ENCODE results near the gene ITGA6.
A peak's percentile ranks its signal among the peaks of the same experiment; 100 is the strongest.

The ITGA6 gene

DNA sequence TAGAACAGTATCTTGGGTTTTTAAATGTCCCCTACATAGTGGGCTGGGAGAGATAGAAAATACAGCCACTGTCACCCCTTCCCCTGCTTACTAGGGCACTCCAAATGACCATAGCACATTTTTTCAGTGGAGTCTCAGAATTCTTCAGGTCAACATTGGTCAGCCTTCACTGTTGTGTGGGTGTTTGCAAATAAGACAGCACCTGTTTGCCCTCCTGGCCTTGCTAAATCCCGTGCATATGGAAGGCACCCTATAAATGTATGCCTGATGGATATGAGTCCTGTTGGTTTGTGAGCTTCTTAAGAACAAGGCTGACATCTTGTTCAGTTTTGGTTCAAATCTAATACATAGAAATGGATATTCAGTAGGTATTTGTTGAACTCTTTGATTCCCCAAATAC, 12.5 kb downstream of the ITGA6 start:
- TF ChIP-seq, protein P1, sequence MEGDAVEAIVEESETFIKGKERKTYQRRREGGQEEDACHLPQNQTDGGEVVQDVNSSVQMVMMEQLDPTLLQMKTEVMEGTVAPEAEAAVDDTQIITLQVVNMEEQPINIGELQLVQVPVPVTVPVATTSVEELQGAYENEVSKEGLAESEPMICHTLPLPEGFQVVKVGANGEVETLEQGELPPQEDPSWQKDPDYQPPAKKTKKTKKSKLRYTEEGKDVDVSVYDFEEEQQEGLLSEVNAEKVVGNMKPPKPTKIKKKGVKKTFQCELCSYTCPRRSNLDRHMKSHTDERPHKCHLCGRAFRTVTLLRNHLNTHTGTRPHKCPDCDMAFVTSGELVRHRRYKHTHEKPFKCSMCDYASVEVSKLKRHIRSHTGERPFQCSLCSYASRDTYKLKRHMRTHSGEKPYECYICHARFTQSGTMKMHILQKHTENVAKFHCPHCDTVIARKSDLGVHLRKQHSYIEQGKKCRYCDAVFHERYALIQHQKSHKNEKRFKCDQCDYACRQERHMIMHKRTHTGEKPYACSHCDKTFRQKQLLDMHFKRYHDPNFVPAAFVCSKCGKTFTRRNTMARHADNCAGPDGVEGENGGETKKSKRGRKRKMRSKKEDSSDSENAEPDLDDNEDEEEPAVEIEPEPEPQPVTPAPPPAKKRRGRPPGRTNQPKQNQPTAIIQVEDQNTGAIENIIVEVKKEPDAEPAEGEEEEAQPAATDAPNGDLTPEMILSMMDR (conservative IDR thresholded peaks at IDR 0.05; ENCODE audit: low read length) = no peak
- no peak for DNase-seq (ENCODE audit: low read depth)

DNA sequence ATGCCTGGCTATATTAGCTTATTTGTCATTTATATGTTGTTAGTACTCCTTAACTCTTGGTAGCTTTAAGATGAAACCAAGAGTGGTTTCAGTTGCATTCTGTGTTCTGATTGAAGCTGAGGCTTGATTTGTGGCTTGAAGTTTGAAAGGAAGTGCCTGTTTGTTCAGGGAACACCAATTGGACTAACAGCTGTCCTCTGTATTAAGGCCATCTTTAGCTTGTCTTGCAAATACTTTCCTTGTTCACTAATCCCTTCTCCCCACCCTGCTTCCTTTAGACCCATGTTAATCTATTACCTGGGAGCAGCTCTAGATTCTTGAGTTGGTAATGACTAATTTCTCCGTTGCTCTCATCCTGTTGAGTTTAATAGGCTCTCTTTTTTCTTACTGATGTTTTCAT, 13.4 kb downstream of the ITGA6 start:
- TF ChIP-seq, protein P1 (conservative IDR thresholded peaks at IDR 0.05; ENCODE audit: low read length) = no peak
- no peak overlapping the region for H3K4me3 ChIP-seq (ENCODE audit: low read length)
- no peak for DNase-seq (ENCODE audit: low read depth)

More for the DNA sequence above, 12.5 kb downstream of the ITGA6 start:
- no peak overlapping the region for H3K4me3 ChIP-seq (ENCODE audit: low read length)

DNA sequence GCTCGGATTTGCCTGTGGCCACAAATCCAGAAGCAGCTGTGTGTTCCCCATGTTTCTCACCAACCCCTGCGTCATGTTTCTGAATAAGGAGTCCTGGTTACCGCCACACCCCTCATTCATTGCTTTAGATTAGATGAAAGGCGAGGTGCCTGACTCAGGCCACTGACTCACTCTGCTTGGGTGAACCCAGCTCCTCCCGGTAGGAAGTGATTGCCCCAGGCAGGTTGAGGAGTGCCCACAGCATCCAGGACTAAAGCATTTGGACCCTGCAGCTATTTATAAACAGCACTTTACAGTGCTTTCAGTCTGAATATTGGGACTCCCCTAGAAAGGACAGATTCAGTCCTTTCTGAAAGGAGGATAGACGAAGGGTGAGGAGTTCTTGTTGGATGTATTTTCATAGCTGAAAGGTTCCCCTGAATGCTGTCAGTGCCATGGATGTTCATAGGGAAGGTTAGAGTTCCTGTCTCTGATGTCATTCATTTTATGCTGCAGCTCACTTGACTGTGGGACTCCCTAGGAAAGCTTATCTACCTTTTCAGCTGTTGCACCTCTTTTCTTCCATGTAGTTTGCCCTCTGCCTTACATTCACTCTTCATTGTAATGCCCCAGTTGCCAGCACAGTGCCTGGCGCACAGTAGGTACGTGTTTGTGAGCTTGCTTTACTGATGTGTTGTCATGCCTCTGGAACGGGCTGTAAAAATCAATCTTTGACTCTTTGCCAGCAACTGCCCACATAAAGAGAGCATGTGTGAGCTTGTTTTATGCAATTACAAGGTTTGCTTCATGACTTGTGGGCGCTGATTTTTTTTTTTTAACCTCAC, 14.9 kb downstream of the ITGA6 start:
- no peak overlapping the region for H3K4me3 ChIP-seq (ENCODE audit: low read length)
- DNase-seq (ENCODE audit: low read depth) = peak; percentile 81
- TF ChIP-seq, protein P1 (conservative IDR thresholded peaks at IDR 0.05; ENCODE audit: low read length) = no peak

DNA sequence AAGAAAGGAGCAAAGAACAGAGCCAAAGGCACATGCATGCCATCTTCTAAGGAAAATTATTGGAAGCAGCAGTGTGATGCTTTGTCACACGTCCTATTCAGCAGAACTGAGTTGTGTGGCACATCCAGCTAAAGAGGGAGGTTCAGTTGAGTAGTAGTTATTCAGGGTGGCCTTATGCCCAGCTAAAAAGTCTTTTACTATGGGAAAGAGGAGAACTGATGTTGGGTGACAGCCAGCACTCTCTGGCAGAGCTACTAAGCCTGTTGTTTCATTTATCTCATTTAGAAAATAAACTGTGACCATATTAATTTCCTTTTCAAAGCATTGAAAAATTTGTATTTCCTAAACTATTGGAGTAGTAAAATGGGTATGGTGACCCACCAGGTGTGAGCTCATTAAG, 18.5 kb downstream of the ITGA6 start:
- DNase-seq (ENCODE audit: low read depth) = peak; percentile 36
- H3K4me3 ChIP-seq (ENCODE audit: low read length) = no peak overlapping the region
- TF ChIP-seq, protein P1 (conservative IDR thresholded peaks at IDR 0.05; ENCODE audit: low read length) = no peak

DNA sequence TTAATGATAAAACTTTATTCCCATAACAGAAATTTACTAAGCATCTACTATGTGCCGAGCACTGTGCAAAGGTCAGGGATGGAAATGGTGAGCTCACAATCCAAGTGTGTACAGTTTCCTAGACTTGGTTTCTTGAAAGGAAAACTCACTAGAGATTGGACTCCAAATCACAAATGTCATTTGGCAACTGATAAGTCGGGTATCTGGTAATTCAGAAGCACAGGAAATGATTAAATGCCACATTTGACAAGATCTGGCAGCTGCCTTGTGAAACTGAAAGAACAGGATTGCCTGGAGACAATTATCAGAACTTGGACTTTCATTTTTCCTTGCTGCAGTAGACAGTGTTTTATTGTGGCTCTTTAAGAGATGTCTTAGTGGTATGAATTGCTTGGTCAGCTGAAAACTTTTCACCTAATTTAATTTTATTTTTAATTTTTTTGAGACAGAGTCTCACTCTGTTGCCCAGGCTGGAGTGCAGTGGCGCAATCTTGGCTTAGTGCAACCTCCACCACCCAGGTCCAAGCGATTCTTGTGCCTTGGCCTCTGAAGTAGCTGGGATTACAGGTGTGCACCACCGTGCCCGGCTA, 19.2 kb downstream of the ITGA6 start:
- TF ChIP-seq, protein P1 (conservative IDR thresholded peaks at IDR 0.05; ENCODE audit: low read length) = no peak
- no peak overlapping the region for H3K4me3 ChIP-seq (ENCODE audit: low read length)
- DNase-seq (ENCODE audit: low read depth) = no peak

DNA sequence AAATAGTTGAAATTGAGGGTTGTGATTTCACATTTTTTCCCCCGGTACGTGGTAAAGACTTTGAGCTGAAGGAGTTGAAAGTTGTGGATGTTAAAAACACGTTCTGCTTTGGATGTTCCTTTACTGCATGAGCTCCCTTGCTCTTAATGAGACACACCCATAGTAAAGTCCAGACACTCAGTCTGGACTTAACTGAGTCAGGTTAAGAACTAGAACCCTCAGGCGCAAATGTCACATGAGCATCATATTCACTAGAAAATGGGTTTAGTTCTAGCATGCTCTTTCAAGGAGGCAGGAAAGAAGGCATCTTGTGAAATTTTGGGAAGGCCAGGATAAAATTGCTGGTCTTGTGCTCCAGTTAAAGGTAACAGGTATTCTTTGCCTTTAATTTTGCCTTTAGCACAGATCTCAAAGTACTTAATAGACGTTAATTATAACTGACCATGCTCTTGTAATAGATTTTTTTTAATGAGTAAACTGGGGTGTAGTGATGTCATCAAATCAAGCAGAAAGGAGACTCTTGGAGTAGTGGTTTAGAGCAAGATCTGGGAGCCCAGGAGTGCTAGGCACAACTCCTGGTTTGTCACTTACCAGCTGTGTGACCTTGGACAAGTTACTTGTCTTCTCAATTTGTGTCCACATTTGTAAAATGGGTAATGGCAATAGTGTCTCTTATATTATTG, 20.6 kb downstream of the ITGA6 start:
- TF ChIP-seq, protein P1 (conservative IDR thresholded peaks at IDR 0.05; ENCODE audit: low read length) = no peak
- DNase-seq (ENCODE audit: low read depth) = no peak
- no peak overlapping the region for H3K4me3 ChIP-seq (ENCODE audit: low read length)

Measured in AG10803 (cell line).